Activated CD8-positive, alpha-beta memory T cell treated with anti-CD3 and anti-CD28 coated beads for 4 hours (primary cell): ENCODE measurements around the gene TMEM223.
"Not testable (repeated sequence)": the region's sequence is repeated elsewhere in the genome, so short reads cannot be mapped to it uniquely, and the experiment has no call there.

Source experiments
- DNase-seq, 2 donors: peaks; one replicate each; pipeline ENCODE4 v3.0.0-alpha.2; 2020; ENCODE audit warnings: low read depth in 2 of 2

TMEM223 gene

DNA sequence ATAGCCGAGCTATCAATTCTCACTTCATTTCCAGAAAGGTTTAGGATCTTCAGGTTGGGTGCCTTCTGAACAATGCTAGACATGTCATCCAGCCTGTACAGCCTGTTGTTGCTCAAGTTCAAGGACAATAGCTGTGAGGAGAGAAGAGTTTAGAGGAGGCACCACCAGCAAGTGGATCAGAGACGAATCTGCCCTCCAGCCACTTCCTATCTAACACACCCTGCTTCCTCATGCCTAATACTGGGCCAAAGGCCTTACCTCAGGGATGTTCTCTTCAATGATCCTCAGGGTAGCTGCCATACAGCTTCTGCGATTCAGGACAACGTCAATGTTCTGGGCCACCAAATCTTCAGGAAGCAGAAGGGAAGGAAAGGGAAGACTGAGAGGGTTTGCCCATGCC is 9.3 kb upstream of the TMEM223 start:
- DNase-seq, result no peak

DNA sequence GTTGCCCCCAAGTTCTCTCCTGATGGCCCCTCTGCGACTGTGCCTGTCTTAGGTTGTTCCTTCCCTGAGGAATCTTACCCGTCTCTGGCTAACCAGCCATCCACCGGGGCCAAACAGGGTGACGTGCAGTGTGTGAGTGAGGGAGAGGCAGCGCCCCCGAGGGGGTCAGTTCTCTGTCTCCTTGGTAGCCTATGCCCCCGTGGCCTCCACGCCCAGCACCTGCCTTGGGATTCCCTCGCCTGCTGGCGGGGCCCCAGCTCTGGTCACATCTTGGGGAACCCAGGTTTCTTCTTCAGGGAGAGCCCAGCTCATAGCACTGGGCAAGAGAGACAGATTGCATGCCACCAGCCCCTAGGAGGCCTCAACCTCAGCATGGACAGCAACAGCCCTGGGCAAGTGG is 7.7 kb upstream of the TMEM223 start:
- no peak for DNase-seq

DNA sequence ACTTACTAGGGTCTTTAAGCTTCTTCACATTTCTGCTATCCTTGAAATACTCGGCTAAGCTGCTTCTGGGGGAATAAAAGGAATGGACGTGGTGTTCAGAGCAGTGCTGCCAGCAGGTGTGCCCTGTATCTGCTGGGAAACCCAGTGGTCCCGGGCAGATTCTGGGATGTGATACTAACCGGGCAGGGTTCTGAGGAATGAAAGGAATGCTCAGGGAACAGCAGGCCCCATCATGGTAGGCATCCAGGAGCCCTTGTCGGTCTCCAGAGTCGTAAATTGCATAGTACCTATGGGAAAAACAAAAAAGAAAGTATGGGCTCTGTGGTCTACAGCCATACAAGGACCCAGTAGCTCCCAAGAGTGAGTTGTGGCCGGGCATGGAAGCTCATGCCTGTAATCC is 4.5 kb upstream of the TMEM223 start:
- no peak for DNase-seq

DNA sequence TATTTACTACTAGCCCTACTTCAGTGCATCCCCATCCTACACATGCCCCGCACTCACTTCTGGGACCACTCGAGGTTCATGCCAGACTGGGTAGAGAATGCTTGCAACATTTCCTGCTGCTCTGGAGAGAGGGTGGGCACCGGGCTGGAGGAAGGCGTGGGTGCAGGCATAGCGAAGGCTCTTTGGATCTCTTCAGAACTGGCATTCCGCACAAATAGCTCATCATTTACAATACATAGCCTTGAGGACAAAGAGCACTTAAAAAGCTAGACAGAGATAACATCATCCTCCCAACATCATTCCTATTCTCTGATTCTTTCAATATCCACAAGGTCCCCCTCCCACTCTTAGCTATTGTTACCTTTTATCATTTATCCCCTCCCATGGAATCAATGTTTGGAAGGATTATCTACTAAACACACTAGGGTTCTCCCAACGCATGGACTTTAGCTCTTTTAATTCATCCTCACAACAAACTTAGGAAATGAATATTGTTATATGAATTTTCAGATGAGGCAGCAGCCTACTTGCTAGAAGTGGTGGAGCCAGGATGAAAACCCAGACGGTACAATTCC is 2.5 kb upstream of the TMEM223 start:
- DNase-seq, result no peak

DNA sequence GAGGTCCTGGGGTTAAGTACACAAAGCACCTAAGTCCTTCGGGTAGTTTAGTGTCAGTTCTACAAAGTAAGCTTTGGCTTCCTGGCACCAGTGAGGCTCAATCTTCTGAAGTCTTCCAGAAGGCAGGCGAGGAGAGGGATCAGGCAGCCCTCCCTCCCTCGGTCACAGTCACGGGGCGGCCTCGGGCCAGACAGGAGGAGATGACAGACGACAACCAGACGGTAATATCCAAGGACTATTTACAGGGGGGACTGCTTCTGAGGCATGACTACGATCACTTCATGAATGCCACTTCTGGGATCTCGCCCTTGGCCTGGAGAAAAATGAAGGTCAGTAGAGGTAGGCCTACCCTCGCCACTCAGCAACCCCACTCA is 383 bp upstream of the TMEM223 start:
- DNase-seq, result no peak

DNA sequence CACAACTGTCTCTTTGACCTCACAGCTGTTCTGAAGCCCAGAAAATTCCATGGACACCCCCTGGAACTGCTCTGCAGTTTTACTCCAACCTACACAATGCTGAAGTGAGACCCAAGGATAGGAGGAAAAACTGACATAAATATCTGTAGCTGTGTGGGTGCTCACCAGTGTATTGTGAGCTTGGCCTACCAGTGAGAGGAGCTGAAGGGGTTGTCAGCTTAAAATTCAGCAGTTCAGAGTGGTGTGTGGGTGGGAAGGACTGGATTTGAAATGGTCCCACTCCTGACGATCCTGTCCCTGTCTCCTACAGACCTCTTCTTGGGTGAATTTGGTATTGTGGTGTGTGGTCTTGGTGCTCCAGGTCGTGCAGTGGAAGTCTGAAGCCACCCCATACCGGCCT is 2.2 kb downstream of the TMEM223 start:
- DNase-seq, result no peak

DNA sequence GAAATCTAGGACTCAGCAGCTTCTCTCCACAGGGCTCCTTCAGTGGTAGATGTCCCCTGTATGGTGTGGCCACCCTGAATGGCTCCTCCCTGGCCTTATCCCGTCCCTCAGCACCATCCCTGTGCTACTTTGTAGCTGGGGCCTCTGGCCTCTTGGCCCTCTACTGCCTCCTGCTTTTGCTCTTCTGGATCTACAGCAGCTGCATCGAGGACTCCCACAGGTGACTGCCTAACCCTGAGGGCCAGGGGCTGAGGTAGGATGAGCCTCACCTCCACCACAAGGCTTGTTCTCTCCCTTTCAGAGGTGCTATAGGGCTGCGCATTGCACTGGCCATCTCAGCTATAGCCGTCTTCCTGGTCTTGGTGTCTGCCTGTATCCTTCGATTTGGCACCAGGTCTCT is 2.8 kb downstream of the TMEM223 start:
- DNase-seq, result no peak

DNA sequence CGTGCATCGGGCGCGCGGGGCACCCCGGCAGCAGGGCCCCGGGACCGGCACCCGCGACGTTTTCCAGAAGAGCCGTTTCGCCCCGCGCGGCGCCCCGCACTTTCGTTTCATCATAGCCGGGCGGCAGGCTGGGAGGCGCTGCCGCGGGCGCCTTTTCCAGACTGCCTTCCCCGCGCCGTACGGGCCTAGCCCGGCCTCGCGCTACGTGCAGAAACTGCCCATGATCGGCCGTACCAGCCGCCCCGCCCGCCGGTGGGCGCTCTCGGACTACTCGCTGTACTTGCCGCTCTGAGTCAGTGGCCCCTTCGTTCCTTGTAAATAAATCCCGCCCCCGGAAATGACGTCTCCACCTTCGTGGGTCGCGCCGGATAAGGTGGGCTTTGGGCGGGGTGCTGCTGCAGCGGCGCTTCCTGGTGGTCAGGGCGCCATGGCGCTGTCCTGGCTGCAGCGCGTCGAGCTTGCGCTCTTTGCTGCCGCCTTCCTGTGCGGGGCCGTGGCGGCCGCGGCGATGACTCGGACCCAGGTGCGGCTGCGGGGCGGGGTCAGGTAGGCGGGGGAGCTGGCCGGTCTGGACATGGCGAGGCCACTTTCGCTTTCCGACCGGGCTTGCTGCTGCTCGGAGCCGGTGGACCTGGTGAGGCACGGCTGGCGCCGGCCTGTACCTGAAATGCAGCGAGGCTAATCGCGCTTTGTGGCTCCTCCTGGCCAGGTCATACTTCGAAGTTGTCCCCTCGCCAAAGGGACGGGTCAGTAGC is 4.6 kb downstream of the TMEM223 start, which contains the start of gene TMEM179B:
Gene TMEM179B (plus strand): TSS at position 398 of the 755 bp plus-strand sequence. CDS start 30 bp downstream, at position 428.
- DNase-seq, result peak; percentile 98 to 99

DNA sequence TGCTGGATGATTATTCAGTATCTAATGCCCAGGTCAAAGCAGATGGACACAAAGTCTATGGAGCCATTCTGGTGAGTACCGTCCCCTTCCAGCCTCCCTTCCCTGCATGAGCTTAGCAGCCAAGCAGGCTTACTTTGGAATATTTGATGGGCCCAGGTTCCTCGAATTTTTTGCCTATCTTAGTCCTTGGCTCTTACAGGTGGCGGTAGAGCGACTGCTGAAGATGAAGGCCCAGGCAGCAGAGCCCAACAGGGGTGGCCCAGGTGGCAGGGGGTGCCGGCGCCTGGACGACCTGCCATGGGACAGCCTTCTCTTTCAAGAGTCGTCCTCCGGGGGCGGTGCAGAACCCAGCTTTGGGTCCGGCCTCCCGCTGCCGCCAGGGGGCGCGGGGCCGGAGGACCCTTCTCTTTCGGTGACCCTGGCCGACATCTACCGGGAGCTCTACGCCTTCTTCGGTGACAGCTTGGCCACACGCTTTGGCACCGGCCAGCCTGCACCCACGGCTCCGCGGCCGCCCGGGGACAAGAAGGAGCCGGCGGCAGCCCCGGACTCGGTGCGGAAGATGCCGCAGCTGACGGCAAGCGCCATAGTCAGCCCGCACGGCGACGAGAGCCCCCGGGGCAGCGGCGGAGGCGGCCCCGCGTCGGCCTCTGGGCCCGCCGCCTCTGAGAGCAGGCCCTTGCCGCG is 5.3 kb downstream of the TMEM223 start:
- DNase-seq, result peak; percentile 69 to 73

DNA sequence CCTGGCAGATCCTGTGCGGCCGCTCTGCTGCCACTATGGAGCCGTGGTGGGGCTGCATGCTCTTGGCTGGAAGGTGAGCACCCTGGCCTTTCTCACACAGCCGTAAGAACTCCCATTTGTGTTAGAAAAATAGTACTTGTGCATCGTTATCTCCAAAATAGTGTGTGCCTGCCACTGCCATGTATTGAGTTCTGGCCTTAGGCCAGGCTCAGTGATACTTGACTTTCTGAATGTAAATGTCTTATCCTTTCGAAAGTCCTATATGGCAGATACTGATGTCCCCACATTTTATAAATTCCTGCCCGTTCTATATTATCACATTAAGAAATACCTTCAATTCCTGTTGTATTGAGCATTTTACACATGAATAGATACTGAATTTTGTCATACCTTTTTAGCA is 9.1 kb downstream of the TMEM223 start:
- DNase-seq, result no peak

DNA sequence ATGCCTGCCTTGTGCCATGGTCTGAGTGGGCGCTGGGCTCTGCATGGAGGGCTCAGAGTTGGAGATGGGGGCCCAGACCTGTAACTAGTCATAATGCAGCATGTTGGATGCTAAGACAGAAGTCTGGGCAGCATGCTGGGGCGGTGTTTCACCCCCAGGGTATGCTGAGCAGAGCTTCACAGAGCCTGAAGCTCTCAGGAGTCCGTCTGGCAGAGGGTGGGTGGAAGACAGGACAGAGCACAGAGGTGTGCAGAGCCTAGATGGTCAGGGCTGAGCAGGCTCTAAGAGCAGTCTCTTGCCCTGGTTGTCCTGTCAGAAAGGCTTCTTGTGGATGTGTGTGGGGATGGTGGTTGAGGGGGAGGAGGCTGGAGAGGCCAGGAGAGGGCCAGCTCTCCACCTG is 13.4 kb downstream of the TMEM223 start:
- no peak for DNase-seq

DNA sequence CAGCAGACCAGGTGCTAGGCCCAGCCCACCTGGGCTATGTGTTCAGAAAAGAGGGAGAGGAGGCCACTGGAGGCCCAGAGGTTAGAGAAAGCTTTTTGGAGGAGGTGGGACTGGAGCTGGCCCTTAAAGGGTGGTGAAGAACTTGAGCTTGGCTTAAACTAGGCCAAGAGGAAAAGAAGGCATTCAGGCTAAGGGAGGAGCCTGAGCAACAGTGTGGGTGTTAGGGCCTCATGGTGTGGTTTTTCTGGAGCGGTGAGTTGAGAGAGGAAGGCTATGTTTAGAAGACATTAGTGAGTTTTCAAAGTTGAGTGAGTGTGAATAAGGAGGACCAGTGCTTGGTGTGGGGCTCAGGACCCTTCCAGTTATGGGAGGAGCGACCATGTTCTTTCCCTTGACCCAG is 14.4 kb downstream of the TMEM223 start:
- DNase-seq, result no peak

DNA sequence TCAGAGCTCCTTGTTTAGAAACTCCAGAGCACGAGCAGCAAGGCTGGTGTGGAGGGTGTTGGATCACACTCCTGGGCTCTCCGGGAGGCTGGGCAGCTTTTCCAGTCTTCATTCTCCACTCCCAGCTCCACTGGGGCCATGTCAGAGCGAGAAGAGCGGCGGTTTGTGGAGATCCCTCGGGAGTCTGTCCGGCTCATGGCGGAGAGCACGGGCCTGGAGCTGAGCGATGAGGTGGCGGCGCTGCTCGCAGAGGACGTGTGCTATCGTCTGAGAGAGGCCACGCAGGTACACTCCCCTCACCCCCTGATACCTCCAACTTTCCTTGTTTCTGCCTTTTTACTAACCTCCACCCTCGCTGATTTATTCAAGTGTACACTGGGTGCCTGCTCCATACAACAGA is 16.2 kb downstream of the TMEM223 start:
- DNase-seq, result no peak

DNA sequence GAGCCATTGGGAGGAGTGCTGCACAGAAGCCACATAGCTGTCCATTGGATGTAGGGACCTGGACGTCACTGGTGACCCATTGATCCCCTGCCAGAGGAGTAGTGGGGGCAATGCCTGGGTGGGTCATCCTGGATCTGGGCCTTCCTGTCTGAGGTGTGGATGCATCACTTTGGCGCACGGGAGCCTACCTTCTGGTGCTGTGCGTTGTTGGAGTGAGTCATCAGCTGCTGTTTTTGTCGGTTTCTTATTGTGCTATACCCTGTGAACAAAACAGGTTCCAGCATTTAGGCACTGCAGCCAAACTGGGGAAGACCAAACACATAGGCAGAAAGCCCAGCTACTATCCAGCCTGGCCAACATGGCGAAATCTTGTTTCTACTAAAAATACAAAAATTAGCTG is 17.4 kb downstream of the TMEM223 start:
- no peak for DNase-seq

DNA sequence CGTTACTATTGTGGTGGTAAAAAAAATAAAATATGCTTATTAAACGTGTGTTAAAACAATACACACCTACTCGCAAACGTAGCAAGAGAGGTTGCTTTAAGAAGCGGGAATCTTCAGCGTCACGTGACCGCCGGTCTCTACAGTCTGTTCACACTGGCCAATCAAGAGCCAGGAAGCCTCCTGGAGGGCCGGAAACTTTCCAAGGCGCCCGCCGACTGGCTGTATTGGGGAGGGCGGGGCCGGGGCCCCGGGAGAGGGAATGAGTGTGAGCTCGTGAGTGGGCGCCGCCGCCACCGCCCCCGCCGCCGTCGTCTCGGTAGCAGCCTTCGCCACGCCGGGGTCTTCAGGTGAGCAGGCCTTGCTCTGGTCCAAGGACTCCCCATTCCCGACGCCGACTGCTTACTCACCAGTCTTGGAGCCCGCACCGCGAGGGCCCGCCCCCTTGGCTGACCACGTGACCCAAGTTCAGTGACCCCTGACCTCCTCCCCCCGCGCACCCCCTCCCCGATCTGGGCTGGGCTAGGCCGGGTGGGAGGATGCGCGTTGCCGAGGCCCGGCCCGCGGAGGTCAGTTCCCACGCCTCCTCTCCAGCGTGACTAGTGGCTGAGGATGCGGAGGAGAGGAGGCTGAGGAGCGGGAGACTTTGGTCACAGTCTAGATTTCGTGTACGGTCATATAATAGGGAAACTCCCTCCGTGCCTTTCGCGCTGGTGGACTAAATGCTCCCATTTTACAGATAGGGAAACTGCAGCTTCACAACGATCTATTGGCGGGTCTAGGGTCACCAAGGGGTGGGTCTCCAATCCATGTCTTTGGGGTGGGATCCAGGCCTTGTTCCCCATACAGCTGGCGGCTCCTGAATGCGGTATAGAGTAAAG is 20.4 kb downstream of the TMEM223 start, which contains the start of gene TAF6L:
Gene TAF6L (plus strand): TSS at position 253 of the 878 bp plus-strand sequence. CDS start 4,388 bp downstream, outside the sequence.
- DNase-seq, result peak; percentile 83 to 85

DNA sequence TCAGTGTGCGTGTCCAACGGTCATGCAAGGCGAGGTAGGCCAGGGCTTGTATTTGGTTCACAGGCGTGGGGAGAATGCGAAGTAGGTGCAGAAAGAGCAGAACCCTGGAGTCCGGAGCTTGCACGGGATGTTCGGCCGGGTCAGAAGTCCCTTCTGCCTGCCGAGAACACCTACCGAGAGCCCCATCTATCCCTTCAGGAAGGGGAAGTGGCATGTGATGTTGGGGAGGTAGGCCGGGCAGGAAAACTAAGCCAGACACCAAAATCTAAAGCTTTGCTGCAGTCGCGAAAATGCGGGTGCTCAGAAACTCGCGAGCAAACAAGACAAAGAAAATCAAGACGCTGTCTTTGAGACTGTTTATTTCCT is 21.0 kb downstream of the TMEM223 start:
- no peak for DNase-seq

DNA sequence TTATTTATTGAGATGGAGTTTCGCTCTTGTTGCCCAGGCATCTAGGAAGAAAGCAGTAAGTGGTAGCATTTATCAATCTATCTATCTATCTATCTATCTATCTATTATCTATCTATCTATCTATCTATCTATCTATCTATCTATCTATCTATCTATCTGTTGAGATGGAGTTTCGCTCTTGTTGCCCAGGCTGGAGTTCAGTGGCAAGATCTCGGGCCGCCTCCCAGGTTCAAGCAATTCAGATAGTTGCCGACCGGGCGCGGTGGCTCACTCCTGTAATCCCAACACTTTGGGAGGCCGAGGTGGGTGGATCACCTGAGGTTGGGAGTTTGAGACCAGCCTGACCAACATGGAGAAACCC is 31.0 kb downstream of the TMEM223 start:
- DNase-seq, result not testable (repeated sequence)

DNA sequence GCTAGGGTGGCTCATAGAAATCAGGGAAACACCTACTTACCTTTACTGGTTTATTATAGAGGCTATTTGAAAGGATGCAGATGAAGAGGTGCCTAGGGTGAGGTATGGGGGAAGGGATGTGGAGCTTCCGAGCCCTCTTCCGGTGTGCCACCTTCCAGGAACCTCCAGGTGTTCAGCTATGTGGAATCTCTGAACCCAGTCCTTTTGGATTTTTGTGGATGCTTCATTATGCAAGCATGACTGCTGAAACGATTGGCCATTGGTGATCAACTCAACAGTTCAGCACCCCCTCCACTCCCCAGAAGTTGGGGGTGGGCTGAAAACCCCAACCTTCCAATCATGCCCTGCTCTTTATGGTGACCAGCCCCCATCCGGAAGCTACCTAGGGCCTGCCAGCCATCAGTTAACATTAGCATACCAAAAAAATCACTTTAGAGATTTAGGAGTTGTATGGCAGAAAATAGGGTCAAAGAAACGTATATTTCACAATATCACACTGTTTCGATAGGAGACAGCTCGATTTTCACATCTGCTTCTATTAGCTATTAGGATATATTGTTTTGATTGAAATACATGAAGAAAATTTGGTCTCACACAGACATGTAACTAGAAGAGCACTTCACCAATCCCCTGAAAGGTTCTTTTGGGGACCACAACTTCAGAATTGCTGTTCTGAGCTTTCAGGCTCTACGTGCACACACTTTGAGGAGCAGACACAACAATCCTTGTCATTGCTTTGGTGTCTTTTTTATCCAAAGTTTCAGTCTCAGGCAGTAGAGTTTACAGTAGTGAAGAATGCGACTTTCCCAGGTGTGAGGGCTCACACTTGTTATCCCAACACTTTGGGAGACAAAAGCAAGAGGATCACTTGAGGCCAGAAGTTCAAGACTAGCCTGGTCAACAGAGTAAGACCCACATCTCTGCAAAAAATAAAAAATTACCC is 33.7 kb downstream of the TMEM223 start:
- DNase-seq, result no peak

DNA sequence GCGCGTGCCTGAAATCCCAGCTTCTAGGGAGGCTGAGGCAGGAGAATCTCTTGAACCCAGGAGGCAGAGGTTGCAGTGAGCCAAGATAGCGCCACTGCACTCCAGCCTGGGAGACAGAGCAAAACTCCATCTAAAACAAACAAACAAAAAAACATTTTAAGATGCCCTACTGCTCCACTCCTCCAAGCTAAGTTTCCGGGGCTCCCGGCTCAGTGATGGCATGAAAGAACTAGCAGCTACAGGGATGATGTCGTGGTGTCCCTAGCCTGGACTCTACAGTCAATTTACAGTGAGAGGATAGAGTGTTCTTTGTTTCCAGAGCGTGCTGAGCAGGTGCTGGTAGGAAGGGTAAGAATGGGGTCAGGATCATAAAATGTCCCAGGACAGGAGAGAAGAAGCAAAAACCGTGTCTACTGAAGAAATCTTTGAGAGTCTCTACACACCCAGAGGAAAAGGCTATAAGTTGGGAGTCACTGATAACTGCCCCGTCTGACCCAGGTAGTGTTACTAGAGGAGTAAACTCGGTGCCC is 36.7 kb downstream of the TMEM223 start:
- DNase-seq, result no peak

DNA sequence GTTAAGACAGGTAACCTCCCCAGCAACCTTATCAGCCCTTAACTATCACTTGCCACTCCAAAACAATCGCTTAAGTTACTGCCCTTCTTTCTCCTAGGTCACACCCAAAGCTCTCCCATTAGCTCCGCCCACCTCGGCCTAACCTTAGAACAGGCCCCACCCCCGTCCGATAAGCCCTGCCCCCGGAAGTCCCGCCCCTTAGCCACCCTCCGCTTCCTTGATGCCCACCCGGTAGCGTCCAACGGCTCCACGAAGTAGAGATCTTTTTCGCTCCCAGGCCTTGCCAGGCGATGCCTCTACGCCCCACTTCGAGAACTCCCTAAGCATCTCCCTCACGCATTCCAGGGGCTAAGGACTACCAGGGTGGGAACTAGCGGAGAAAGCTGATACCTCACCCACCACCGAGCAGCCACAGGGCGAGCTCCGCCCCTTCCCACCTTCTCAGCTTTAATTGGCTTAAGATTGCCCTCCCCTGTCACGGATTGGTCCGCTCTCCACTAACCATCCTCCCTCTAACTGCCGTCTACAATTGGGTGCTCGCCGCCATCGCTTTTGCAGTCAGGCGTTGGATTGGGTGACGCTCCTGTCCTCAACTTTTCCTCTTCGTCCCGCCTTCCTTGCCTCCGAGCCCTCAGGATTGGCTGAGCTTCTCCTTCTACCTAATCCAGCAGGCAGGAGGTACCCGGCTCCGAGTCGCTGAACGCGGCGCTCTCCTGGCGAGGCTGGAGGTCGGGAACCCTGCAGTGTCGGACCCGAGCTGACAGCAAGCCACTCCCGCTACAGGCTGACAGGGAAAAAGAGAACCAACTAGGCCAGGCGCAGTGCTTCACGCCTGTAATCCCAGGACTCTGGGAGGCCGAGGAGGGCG is 37.8 kb downstream of the TMEM223 start, which contains the start of gene ZBTB3:
Gene ZBTB3 (minus strand): TSS at position 425 of the 868 bp plus-strand sequence. CDS start 496 bp downstream, outside the sequence.
- peak; percentile 92 to 94 for DNase-seq
